Measurements from ENCODE around the gene GDPD5.

The GDPD5 gene

GRCh38 chr11:75507571-75507970 is 18.2 kb downstream of the GDPD5 start:
- DNase-seq, result no peak
- H3K4me3 ChIP-seq, result no peak overlapping the region
- peaks cover 0 to 24% (median 7%) of the 10 kb centered on the region in 4 donors for H3K4me1 ChIP-seq
- TF ChIP-seq, protein P1, sequence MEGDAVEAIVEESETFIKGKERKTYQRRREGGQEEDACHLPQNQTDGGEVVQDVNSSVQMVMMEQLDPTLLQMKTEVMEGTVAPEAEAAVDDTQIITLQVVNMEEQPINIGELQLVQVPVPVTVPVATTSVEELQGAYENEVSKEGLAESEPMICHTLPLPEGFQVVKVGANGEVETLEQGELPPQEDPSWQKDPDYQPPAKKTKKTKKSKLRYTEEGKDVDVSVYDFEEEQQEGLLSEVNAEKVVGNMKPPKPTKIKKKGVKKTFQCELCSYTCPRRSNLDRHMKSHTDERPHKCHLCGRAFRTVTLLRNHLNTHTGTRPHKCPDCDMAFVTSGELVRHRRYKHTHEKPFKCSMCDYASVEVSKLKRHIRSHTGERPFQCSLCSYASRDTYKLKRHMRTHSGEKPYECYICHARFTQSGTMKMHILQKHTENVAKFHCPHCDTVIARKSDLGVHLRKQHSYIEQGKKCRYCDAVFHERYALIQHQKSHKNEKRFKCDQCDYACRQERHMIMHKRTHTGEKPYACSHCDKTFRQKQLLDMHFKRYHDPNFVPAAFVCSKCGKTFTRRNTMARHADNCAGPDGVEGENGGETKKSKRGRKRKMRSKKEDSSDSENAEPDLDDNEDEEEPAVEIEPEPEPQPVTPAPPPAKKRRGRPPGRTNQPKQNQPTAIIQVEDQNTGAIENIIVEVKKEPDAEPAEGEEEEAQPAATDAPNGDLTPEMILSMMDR (IDR thresholded peaks at IDR 0.05), result no peak
- H3K27me3 ChIP-seq, result no peaks in the 10 kb centered on the region
- no peak overlapping the region for H3K27ac ChIP-seq
- intact Hi-C loops (cut with DNase I; ENCODE audit: low total_unique reads), result no loop called here
- no peaks in the 10 kb centered on the region for H3K36me3 ChIP-seq
- H3K9me3 ChIP-seq, result no peaks in the 10 kb centered on the region

GRCh38 chr11:75506827-75507226 is 18.9 kb downstream of the GDPD5 start:
- H3K27ac ChIP-seq, result no peak overlapping the region
- H3K27me3 ChIP-seq, result no peaks in the 10 kb centered on the region
- H3K4me1 ChIP-seq, result peaks cover 0 to 24% (median 7%) of the 10 kb centered on the region in 4 donors
- no peaks in the 10 kb centered on the region for H3K36me3 ChIP-seq
- TF ChIP-seq, protein P1 (IDR thresholded peaks at IDR 0.05), result no peak
- no peak for DNase-seq
- H3K4me3 ChIP-seq, result no peak overlapping the region
- intact Hi-C loops (cut with DNase I; ENCODE audit: low total_unique reads), result no loop called here
- H3K9me3 ChIP-seq, result no peaks in the 10 kb centered on the region

DNA sequence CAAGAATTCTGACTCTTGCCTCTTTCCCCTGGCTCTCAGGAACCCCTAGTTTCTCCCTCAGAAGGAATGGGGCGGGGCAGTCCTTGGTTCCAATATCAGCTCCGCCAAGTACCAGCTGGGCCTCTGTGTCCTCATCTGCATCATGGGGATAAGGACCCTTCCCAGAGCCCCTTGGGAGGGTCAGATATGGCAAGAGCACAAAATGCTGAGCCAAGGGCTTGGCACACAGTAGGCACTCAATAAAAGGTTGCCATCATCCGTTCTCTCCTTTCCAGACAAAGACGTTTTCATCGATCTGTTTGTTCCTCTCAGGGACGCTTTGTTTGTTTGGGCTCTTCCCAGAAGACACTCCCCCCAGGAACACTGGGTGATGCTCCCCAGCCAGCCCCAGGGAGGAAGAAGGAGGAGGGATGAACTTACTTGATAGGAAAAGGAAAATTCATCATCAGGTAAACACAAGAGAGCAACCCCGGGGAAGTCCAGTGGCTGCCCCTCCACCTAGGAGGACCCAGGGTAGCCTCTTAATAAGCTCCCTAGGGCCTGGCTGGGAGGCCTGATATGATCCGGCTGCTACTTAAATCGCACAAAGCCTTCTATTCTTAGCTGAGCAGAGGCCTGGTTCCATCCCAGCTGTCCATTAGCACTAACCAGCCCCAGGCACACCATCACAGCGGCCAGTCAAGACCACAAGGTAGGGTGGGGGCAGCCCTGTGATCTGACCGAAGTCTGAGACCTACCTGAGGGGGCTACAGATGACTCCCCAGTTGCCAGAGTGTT is 19.6 kb downstream of the GDPD5 start:
- no peaks in the 10 kb centered on the region for H3K36me3 ChIP-seq
- H3K27ac ChIP-seq, result no peak overlapping the region
- TF ChIP-seq, protein P1 (IDR thresholded peaks at IDR 0.05), result no peak
- H3K4me3 ChIP-seq, result no peak overlapping the region
- no peaks in the 10 kb centered on the region for H3K27me3 ChIP-seq
- no peak for DNase-seq
- intact Hi-C loops (cut with DNase I; ENCODE audit: low total_unique reads), result no loop called here
- no peaks in the 10 kb centered on the region for H3K9me3 ChIP-seq
- peaks cover 0 to 18% (median 6%) of the 10 kb centered on the region in 4 donors for H3K4me1 ChIP-seq

GRCh38 chr11:75504501-75504900 is 21.2 kb downstream of the GDPD5 start:
- Histone ChIP-seq H3K27ac (no peak overlapping the region), H3K4me1 (peaks cover 0 to 17% (median 11%) of the 10 kb centered on the region in 4 donors), H3K27me3 (no peaks in the 10 kb centered on the region), H3K36me3 (no peaks in the 10 kb centered on the region), H3K9me3 (no peaks in the 10 kb centered on the region), H3K4me3 (no peak overlapping the region)
- intact Hi-C loops (cut with DNase I; ENCODE audit: low total_unique reads), result no loop called here
- TF ChIP-seq, protein P1 (IDR thresholded peaks at IDR 0.05), result no peak
- DNase-seq, result no peak

GRCh38 chr11:75503531-75504099 is 22.1 kb downstream of the GDPD5 start:
- Histone ChIP-seq H3K27me3 (no peaks in the 10 kb centered on the region), H3K4me1 (peaks cover 0 to 22% (median 16%) of the 10 kb centered on the region in 4 donors), H3K36me3 (no peaks in the 10 kb centered on the region), H3K4me3 (no peak overlapping the region), H3K27ac (no peak overlapping the region), H3K9me3 (no peaks in the 10 kb centered on the region)
- TF ChIP-seq, protein P1 (IDR thresholded peaks at IDR 0.05), result no peak
- DNase-seq, result no peak
- intact Hi-C loops (cut with DNase I; ENCODE audit: low total_unique reads), result no loop called here
